Stimulated activated CD8-positive, alpha-beta memory T cell treated with anti-CD3 and anti-CD28 coated beads, Interleukin-7, amount 100 ng/mL, for 24 hours (primary cell): ENCODE results near the gene SPDYE5.
"Not testable (repeated sequence)": the region's sequence is repeated elsewhere in the genome, so short reads cannot be mapped to it uniquely, and the experiment has no call there.

Source experiments
- DNase-seq: peaks from one replicate; pipeline ENCODE4 v3.0.0-alpha.2; 2020; ENCODE audit warnings: low read depth

SPDYE5 gene, protein sequence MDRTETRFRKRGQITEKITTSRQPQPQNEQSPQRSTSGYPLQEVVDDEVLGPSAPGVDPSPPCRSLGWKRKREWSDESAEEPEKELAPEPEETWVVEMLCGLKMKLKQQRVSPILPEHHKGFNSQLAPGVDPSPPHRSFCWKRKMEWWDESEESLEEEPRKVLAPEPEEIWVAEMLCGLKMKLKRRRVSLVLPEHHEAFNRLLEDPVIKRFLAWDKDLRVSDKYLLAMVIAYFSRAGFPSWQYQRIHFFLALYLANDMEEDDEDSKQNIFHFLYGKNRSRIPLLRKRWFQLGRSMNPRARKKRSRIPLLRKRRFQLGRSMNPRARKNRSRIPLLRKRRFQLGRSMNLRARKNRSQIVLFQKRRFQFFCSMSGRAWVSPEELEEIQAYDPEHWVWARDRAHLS

DNA sequence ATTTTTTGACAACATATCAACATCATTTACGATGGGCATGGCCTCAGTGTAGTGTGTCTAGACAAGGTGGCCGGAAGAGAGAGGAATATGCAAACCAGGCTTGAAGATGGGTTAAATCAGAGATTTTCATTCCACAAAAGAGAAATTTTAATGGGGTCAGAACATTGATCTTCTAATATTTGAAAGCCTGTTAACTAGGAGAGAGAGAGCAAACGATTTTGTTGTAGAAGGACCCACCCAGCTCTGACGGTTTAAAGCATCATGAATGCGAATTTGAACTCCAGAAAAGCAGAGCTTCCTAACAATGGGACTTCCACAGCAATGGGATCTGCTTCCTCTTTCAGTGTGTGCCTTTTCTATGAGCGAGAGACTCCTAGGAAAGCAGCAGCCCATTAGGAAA lies at the start of gene SPDYE5:
Gene SPDYE5, plus strand, starts transcription at position 301 of the 400 bp plus-strand sequence. CDS start 1,728 bp downstream, outside the sequence.
- DNase-seq, result not testable (repeated sequence)

DNA sequence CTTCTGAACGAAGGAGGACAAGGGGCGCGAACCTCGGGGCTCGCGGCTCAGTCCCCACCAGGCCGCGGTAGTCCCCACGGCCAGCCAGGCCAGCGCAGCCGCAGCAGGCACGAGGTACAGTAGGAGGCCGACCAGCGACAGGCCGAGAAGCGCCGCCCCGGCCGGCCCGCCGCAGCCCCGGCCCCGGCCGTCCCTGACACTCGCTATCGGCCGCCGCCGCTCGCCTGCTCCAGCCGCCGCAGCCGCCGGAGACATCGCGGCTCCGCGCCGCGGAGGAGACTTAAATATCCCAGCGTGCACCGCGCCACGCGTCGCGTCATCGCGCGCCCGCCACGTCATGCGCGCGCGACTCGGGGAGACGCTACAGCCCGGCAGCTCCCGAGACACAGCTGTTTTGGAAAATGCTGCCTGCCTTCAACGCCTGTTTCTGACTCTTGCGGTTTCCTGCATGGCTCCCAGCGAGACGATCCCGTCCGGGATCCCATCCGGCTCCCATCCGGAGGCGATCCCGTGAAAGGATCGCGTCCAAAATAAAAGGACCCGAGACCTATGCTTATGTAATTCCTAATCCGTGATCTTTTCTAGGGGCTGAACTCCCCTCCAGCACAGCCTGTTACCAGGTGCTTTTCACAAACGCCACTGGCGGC lies 49.5 kb upstream of the SPDYE5 start:
- DNase-seq, result peak; percentile 7

DNA sequence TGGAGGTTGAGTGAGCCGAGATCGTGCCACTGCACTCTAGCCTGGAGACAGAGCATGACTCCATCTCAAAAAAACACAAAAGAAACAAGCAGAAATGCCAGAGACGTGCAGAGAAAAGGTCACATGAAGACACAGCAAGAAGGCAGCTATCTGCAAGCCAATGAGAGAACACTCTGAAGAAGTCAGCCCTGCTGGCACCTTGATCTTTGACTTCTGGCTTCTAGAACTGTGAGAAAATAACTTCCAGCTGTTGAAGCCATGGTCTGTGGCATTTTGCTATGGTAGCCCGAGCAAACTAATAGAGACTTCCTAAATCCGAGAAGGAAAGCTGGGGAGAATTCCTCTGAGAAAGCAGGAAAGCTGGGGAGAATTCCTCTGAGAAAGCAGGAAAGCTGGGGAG lies 42.2 kb upstream of the SPDYE5 start:
- DNase-seq, result not testable (repeated sequence)

DNA sequence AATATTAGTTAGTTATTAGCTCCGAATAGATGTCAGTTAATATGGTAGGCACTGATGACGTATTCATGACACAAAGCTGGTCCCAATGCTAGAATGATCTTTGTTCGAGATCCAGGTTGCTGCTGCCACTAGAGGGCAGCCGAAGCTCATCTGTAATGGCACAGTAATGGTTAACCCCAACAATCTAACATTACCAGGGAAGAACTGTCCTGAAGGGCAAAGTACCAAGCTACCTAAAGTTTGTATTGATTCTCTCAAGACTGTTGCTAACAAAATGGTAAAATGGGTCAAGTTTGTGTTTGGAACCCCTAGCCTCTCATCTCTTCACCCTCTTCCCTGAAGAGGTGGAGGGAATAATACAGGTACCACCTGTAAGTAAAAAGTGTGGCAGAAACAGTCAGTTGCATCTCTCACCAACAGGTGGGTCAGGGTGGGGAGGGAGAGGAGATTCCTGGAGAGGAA lies 39.6 kb upstream of the SPDYE5 start:
- not testable (repeated sequence) for DNase-seq

DNA sequence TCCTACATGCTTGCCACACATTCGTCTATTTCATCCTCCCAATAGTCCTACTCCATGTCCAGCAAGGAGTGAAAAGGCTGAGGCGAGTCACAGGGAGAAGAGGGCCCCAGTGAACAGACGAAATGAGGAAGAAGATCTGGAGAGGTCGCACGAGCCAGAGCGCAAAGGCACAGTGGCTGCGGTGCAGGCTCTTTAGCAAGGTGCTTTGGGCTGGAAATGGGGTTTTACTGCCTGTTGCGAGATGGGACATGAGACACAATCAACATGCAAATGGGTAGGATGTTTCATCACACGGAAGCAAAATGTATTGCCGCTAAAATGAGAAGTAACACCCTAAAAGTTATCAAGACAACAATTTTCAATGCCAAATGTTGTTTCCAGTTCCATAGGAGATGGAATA lies 35.7 kb upstream of the SPDYE5 start:
- not testable (repeated sequence) for DNase-seq

DNA sequence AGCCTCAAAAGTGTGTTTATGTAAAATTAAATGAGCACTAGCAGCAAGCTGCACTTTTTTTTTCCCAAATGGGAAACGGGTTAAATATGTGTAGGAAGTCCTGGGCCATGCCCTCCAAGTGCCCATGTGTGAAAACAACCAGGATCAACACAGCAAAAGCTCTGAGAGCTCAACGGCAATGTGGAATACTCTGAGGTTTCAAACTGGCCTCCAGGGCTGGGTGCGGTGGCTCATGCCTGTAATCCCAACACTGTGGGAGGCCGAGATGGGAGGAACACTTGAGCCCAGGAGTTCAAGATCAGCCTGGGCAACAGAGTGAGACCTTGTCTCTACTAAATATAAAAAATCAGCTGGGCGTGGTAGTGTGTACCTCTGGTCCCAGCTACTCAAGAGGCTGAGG lies 34.1 kb upstream of the SPDYE5 start:
- DNase-seq, result not testable (repeated sequence)

DNA sequence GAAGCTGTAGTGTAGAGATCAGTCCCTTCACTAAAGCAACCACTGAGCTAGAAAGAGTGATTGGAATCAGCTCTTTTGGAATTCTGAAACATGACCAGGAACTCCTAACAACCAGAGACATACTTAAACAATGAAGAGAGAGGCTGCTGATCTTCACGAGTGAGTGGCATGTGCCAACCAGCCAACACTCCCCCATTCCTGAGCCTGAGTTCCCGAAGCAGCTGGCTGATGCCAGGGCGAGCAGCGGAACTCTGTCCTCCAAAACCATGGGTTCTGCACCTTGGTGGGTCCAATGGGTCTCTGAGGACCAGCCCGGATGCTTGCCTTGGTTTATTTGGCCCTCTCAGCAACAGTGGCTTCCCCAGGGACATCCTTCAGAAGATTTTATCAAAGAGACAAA lies 31.6 kb upstream of the SPDYE5 start:
- not testable (repeated sequence) for DNase-seq

DNA sequence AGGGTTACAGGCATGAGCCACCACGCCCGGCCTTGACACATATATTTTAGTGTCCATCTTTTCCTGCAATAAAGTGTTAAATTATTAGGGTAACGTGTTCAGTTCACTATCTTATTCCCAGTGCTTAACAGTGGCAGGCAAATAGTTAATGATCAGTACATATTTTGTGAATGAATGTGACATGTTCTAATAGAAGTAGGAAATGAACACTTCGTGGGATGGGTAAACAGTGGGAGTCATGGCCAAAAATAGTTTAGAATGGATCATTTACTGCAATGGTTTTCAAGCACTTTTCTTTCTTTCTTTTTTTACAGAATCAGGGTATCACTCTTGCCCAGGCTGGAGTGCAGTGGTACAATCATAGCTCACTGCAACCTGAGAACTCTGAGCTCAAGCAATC lies 22.0 kb upstream of the SPDYE5 start:
- not testable (repeated sequence) for DNase-seq

DNA sequence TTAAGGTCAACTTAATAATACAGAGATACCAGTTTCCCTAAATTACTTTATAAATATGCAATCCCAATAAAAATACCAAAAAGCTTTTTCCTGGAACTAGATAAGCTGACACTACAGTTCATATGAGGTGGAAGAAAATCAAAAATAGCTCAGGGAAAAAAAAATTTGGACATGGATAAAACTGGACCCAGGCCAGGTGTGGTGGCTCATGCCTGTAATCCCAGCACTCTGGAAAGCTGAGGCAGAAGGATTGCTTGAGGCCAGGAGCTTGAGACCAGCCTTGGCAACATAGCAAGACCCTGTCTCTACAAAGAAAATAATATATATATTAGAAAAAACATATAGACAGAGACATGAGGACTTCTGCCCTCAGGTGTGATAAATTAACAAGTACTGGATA lies 14.7 kb upstream of the SPDYE5 start:
- DNase-seq, result not testable (repeated sequence)

DNA sequence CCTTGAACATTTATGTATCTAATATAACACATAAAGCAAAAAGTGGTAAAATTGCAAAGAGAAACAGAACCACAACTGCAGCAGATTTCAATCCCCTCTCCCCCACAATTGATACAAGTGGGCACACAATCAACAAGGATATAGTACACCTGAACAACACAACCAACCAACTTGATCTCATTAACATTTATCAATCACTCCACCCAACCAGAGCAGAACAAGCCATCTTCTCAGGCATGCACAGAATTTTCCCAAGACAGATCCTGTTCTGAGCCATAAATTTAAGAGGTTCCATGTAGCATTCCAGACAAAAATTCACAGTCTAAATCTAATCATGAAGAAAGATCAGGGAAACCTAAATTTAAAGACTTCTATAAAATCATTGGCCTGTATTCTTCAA lies 11.8 kb upstream of the SPDYE5 start:
- DNase-seq, result not testable (repeated sequence)

DNA sequence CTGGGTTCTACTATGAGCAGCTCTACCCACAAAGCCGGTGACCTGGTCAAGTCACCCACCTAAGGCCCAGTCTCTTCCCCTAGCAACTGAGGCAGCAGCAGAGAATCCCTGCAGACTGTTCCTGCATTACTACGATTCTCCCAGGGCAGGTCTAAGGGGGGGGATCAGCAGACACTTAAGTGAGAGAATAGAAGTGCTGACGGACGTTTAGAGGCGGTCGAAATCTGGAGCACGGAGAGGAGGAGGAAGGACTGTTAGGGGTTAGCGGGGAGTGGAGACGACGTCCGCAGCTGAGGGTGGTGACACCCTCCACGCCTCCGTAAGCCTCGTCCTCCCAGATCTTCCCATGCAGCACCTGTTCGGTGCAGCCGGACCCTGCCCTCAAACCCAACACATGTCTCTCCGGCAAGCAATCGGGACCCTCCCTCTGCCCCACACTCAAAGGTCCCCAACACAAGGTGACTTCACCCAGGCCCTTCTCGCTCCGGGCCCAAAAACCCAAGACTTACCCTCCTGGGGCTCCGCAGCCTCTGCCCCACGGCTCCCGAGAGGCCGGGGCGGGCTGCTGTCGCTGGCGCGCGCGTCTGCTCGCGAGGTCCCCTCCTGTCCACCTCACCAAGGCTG lies 6.7 kb upstream of the SPDYE5 start:
- DNase-seq, result not testable (repeated sequence)

DNA sequence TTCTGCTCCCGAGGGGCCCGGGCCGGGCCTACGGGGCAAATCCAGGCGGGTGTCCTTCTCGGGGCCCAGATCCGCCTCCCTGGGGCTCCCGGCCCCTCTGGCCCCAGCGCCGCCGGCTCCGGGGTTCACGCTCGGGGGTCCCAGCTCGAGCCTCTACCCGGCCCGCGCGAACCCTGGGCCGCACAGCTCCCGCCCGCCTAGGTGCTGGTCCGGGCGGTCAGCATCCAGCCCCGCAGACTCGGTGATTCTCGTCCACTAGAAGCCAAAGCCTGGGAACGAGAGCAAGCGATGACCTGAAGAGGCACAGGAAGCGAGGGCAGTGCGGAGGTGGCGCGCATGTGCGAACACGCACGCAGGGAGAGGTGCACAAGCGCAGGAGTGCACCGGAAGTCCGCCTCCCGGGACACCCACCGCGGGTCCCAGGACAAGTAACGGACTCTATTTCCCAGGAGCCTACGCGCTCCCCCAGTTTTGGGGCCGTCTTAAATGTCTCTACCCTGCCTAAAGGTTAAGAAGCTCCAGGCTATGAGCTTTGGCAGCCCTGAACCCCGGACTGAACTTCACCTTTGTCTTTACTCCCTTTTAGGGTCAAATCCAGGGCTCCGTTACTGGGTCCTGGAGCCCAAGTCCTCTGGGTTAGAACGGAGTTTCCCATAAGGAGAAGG lies 6.0 kb upstream of the SPDYE5 start, which contains the start of gene POM121C:
Gene POM121C, minus strand, starts transcription at position 321 of the 665 bp plus-strand sequence. CDS start 44,803 bp downstream, outside the sequence.
- peak; percentile 77 for DNase-seq

DNA sequence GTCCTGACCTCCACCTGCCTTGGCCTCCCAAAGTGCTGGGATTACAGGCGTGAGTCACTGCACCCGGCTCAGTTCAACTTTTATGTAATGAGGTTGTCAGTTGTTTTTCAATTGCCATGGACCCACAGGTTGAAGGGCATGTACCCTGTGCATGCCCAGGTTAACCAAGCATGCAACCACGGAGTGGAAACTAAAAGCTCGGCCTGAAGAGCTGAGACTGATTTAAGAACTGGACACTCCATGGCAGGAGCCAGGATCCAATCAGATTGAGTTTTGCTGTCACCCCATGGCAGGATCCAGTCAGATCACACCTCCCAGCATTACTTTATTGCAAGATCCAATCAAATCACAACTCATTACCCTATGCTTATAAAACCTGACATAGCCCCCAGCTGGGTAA lies 16.9 kb downstream of the SPDYE5 start:
- DNase-seq, result not testable (repeated sequence)

DNA sequence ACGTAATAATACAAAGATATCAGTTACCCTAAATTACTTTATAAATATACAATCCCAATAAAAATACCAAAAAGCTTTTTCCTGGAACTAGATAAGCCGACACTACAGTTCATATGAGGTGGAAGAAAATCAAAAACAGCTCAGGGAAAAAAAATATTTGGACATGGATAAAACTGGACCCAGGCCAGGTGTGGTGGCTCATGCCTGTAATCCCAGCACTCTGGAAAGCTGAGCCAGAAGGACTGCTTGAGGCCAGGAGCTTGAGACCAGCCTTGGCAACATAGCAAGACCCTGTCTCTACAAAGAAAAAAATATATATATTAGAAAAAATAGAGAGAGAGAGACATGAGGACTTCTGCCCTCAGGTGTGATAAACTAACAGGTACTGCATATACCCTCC lies 26.7 kb downstream of the SPDYE5 start:
- DNase-seq, result not testable (repeated sequence)

DNA sequence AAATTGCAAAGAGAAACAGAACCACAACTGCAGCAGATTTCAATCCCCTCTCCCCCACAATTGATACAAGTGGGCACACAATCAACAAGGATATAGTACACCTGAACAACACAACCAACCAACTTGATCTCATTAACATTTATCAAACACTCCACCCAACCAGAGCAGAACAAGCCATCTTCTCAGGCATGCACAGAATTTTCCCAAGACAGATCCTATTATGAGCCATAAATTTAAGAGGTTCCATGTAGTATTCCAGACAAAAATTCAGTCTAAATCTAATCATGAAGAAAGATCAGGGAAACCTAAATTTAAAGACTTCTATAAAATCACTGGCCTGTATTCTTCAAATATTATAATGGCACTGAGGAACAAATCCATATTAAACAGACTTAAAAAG lies 29.6 kb downstream of the SPDYE5 start:
- not testable (repeated sequence) for DNase-seq

DNA sequence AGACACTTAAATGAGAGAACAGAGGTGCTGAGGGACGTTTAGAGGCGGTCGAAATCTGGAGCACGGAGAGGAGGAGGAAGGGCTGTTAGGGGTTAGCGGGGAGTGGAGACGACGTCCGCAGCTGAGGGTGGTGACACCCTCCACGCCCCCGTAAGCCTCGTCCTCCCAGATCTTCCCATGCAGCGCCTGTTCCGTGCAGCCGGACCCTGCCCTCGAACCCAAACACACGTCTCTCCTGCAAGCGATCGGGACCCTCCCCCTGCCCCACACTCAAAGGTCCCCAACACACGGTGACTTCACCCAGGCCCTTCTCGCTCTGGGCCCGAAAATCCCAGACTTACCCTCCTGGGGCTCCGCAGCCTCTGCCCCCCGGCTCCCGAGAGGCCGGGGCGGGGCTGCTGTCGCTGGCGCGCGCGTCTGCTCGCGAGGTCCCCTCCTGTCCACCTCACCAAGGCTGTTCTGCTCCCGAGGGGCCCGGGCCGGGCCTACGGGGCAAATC lies 35.2 kb downstream of the SPDYE5 start:
- DNase-seq, result not testable (repeated sequence)

DNA sequence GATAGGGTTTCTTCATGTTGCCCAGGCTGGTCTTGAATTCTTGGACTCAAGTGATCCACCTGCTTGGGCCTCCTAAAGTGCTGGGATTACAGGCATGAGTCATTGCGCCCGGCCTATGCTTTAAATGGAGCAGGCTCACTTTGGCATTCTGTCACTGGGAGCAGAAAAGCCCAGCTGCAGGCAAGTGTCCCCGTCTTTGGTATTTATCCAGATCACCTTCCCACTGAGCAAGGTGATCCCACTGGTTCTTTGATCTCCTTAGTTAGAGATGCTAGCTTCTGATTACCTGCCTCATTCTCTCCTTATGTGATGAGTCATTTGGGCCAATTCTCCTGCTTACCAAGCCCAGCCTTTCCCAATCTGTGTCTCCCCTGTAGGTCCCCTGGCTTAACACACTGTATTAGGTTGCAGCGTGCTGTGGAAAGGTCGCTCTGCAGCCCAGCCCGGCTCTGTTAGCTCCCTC lies 39.3 kb downstream of the SPDYE5 start:
- DNase-seq, result no peak

DNA sequence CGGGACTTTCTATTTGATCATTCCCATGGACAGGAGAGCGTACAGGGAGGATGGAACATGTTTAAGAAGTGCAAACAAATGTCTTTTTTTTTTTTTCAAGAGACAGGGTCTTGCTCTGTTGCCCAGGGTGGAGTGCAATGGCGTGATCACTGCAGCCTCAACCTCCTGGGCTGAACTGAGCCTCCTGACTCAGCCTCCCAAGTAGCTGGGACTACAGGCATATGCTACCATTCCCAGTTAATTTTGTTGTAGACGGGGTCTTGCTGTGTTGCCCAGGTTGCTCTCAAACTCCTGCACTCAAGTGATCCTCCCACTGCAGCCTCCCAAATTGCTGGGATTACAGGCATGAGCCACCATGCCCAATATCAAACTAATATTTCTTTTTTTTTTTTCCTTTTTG lies 40.5 kb downstream of the SPDYE5 start:
- DNase-seq, result no peak

DNA sequence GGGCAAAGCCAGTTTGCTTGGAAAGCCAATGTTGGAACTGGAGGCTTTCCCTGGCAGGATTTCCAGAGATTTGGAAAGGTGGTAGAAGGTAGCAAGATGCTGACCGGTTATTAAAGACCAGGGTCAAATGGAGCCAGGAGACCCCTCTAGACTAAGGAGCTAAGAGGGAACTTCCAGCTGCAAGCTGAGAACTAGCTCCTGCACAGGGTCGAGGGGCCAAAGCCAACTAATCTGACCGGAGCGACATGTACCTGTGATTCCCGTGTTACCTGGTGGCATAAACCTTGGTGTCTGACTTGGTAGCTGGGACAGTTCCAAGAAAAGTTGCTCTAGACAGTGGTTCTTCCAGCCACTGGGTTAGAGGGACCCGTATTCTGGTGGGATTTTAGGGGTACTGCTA lies 41.8 kb downstream of the SPDYE5 start:
- no peak for DNase-seq

DNA sequence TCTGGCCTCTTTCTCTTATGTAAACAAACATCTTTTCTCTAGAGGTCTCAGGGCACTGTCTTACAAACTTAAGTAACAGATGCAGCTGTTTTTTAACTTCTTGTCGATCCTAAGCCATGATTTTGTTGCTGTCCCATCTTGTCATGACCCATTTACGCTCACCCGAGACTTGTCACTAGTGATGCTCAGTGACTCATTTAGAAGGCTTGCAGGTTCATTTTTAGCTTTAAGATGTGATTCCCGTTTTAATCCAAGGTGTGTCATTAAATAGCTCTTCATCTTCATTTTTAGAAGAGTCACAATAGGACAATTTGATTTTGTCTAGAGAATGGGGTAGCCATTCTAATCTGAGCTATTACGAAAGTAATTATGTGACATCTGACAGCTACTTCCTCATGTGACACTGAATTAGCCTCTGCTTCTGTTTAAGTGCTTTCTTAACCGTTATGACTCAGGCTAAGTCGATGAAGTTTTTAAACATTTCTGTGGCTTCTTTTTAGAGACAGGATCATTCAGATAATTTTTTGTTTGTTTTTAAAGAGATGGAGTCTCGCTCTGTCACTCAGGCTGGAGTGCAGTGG lies 42.7 kb downstream of the SPDYE5 start:
- no peak for DNase-seq

DNA sequence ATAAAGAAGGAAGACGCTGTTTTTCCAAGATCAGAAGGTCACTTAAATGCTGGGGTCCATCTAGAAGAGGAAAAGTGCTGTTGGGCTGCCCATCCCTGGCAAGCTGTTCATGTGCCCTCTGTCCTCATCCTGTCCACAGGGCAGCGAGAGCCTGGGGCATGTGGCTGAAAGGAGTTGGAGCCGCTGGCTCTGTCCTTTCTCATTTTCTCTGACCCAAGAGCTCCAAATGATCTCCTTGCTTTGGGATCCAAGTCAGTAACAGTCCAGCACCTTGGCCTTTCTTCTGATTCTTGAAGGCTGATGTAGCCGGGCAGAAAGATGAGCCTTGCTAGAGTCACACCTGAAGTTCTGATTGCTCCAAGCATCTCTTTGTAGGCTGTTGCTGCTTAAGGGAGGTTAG lies 44.4 kb downstream of the SPDYE5 start:
- DNase-seq, result no peak
